Measurements from ENCODE around the gene TMEM41B.
"Not testable (repeated sequence)": the region's sequence is repeated elsewhere in the genome, so short reads cannot be mapped to it uniquely, and the experiment has no call there.

The TMEM41B gene

GRCh38 chr11:9314291-9315077, at the start of gene TMEM41B:
TSS of gene TMEM41B (minus strand) at chr11:9314593. CDS start at chr11:9314441, 152 bp downstream.
- DNase-seq, result peak; percentile 92 to 95

DNA sequence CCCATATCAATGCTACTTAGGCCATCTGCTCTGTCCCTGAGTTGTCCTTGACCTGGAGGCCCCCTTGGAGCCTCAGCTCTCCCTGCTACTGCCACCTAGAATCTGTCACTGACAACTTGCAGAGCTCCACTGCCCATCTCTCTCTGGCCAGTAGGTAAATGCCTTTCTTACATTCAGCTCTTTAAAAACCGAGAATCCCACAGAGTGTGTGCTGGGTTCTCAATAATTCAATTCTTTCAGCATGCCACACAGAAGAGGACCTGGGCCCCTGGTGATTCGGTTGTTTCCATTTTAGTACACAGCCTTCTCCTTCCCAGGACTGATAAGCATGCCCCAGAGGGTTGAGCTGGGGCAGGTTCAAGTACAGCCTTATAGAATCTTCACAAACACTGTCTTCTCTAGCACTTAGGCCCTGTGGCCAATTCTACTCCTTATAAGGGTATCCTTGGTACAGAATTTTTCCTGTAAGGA, 48.0 kb upstream of the TMEM41B start:
- no peak for DNase-seq

GRCh38 chr11:9360862-9361622, 46.6 kb upstream of the TMEM41B start:
- DNase-seq, result not testable (repeated sequence)

GRCh38 chr11:9357041-9357440, 42.6 kb upstream of the TMEM41B start:
- DNase-seq, result no peak

DNA sequence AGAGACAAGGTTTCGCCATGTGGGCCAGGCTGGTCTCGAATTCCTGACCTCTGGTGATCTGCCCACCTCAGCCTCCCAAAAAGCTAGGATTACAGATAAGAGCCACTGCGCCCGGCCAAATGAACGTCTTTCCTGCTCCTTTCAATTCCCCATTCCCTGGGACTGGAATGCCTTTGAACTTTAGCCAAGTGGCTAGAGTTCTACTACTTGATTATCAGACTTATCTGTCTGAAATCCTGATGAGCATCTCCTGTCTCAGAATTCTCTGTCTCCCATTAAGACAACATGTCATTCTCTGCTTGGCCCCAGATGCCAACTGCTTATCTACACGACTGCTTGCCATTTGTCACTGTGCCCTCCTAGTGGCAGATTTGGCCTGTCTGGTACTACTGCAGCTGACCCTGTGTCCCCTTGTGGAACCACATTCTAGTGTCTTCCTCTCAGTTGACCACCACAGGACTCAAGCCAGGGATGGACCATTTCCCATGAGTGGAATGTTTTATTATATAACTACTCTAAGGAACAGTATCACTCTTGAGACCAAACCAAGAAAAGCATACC, 37.0 kb upstream of the TMEM41B start:
- no peak for DNase-seq

DNA sequence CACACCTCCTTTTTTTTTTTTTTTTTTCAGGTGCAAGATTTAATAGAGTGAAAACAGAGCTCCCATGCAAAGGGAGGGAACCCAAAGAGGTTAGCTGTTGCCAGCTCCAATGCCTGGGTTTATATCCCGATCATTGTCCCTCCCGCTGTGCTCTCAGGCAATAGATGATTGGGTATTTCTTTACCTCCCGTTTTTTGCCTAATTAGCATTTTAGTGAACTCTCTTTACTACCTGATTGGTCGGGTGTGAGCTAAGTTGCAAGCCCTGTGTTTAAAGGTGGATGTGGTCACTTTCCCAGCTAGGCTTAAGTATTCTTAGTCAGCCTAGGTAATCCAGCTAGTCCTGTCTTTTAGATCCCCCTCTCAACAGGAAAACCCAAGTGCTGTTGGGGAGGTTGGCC, 33.4 kb upstream of the TMEM41B start:
- DNase-seq, result not testable (repeated sequence)

DNA sequence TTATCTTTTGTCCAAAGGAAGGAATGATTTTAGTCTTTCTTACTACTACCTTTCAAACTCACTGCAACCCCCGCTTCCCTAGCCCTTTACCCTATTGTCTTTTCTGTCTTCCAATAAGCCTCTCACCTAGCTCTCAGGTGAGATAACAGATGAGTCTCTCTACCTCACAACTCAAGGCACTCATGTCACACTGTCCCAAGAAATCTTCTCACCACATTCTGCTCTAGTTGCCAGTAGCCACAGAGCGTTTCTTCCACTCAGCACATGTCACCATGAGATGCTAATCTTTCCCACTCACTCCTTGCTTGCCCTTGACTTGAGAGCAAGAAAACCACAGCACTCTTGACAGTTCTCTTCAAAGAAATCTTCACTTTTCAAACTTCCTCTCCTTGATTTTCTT, 32.7 kb upstream of the TMEM41B start:
- no peak for DNase-seq

GRCh38 chr11:9344061-9344680, 29.8 kb upstream of the TMEM41B start:
- DNase-seq, result no peak

DNA sequence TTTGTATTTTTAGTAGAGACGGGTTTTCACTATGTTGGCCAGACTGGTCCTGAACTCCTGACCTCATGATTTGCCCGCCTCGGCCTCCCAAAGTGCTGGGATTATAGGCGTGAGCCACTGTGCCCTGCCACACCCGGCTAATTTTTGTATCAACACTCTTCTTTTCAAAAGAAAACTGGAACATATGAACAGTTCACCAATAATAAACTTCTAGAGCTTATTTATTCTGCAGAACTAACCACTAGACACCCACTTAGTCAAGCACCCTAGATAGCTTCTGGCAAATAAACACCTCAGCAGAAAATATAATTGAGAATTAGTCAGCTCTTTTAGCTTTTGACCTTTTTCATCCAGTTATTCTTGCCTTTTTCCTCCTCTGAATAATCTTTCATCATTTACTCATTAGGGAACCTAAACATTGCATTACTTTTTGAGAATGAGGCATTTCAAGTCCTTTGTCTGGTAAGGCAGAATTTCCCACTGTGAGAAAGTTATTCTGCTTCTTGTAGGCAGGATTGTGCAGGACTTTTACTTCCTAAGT, 27.3 kb upstream of the TMEM41B start:
- no peak for DNase-seq

DNA sequence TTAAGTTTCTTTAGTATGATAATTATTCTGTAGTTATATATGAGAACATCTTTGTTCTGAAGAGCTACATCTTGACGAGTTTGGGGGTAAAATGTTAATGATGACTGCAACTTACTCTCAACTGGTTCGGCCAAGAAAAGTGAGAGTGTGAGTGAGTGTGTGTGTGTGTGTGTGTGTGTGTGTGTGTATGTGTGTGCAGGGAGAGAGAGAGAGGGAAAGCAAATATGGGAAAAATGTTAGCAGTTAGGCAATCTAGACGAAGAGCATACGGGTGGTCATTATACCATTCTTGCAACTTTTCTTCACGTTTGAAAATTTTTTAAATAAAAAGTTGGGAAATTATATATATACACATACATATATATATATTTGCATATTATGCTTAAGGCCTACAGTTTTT, 18.3 kb upstream of the TMEM41B start:
- no peak for DNase-seq

DNA sequence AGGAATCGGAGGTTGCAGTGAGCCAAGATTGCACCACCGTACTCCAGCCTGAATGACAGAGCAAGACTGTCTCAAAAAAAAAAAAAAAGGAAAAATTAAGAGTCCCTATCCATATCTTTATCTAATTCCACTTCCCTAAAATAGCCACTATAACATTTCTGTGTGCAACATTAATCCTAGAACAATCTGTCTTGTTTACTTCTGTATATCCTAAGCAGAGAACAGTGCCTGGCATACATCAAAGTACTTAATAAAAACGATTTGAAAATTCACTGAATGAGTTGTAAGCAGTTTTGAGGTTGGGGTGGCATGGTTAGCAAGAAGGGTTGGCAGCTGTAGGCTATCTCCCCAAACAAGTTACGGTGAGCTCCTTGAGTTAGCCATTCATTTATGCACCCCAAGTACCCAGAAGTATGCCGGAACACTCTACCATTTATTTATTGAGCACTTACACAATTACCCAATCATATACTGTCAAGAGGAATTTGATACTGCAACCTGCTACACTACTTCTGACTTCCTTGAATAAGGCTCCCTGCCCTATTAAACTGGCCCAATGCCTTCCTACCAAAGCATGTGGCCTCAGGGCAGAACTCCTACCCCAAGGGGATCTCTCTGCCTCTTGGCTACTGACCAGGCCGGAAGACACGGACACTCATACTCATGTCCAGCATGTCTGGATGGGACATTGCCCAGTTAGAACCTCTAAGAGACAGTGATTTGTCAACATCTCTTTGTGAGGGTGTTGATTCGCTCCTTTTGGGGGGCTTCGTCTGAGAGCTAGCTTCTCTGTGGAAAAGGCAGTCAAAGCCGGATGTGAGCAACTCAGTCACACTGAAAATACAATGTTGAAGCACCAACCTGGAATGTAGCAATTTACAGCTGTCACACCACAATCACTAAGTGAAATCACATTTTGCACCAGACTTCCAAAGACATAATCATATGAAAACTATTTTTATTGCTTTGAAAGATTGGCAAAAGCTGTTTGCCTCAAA, 16.3 kb upstream of the TMEM41B start:
- DNase-seq, result no peak

DNA sequence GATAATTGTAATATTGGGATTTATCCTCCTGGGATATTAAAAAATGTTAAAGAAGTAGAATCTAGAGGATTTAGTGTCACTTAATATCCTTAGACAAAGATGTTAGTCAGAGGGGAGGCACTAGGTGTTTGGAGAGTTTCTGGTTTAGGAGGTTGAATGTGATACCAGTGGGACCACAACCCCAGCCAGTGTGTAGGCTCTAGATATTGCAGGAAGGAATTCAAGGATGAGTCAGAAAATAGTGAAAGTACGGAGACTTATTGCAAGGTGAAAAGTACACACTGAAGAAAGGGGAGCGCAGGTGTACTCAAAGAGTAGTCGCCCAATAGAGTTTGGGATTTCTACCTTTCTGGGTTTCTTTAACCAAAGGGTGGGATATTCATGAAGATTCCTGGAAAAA, 5.7 kb upstream of the TMEM41B start:
- no peak for DNase-seq

- DNase-seq, result not testable (repeated sequence)
Observed at GRCh38 chr11:9319377-9320001, 5.1 kb upstream of the TMEM41B start.

DNA sequence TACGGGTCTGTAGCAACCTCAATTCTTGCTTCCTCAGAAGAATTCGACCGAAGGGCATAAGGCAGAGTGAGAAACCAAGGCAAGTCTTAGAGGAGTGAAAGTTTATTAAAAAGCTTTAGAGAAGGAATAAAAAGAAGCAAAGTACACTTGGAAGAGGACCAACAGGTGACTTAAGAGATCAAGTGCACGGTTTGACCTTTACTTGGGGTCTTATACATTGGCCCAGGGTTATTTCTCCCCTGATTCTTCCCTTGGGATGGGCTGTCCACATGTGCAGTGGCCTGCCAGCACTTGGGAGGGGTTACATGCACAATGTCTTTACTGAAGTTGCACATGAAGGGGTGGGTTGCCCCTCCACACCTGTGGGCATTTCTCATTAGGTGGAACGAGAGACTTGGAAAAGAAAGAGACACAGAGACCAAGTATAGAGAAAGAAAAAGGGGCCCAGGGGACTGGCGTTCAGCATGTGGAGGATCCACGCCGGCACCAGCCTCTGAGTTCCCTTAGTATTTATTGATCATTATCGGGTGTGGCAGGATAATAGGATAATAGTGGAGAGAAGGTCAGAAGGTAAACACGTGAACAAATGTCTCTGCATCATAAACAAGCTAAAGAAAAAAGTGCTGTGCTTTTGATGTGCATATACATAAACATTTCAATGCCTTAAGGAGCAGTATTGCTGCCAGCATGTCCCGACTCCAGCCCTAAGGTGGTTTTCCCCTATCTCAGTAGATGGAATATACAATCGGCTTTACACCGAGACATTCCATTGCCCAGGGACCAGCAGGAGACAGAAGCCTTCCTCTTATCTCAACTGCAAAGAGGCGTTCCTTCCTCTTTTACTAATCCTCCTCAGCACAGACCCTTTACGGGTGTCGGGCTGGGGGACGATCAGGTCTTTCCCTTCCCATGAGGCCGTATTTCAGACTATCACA, 4.3 kb upstream of the TMEM41B start:
- DNase-seq, result not testable (repeated sequence)

DNA sequence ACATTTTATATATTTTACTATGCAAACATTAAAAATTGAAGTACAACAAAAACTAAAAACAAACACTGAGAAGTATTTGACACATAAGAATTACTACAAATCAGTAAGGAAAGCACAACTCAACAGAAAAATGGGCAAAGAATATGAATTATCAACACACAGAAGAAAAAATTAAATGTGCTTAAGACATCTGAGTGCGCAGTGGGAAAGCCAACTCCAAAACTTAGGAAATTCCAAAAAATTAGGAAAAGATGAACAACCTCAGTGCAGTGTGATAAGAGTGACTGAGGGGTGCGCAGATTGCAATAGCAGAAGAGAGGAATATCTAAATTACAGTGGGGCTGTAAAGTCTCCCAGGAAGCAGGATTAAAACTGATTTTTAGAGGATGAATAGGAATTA, 1.9 kb upstream of the TMEM41B start:
- no peak for DNase-seq

GRCh38 chr11:9315078-9315688, 790 bp upstream of the TMEM41B start:
- no peak for DNase-seq

GRCh38 chr11:9313648-9314290, 624 bp downstream of the TMEM41B start:
- no peak for DNase-seq

GRCh38 chr11:9310485-9311090, 3.8 kb downstream of the TMEM41B start:
- DNase-seq, result no peak

DNA sequence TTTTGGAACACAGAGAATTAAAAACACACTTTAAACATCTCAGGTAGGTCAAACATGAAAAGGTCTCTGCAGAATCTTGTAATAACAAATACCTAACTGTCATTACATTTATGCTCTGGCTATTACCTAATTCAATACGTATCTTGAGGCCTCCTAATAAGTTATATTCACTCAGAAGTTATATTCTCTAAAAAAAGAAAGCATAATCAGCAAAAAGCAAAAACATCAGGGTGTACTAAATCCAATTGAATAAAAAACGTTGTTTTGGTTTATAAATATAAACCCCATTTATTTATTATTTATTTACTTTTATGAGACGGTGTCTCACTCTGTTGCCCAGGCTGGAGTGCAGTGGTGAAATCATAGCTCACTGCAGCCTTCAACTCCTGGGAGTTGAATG, 10.2 kb downstream of the TMEM41B start:
- no peak for DNase-seq

All from SHP77 (cell line).